ENCODE data around the gene EGR1.

DNA sequence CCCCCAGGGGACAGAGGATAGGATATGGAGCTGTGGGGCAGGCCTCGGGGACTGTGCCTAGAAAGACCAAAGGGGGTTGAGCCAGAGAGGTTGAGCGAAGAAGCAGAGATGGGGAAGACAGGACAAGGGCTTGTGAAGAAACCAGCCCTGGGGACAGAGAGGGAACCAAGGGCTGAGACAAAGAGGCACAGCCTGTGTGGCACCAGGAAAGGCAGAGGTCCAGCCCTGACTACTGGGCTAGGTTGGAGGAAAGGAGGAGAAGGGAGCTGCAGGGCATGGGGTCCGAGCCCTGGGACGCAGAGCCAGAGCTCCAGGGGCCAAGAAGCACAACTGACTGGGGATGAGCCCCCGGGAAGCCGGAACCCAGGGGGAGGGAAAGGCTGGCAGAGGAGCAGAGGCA lies 17.2 kb upstream of the EGR1 start:
- TF ChIP-seq, protein P1, sequence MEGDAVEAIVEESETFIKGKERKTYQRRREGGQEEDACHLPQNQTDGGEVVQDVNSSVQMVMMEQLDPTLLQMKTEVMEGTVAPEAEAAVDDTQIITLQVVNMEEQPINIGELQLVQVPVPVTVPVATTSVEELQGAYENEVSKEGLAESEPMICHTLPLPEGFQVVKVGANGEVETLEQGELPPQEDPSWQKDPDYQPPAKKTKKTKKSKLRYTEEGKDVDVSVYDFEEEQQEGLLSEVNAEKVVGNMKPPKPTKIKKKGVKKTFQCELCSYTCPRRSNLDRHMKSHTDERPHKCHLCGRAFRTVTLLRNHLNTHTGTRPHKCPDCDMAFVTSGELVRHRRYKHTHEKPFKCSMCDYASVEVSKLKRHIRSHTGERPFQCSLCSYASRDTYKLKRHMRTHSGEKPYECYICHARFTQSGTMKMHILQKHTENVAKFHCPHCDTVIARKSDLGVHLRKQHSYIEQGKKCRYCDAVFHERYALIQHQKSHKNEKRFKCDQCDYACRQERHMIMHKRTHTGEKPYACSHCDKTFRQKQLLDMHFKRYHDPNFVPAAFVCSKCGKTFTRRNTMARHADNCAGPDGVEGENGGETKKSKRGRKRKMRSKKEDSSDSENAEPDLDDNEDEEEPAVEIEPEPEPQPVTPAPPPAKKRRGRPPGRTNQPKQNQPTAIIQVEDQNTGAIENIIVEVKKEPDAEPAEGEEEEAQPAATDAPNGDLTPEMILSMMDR (IDR thresholded peaks at IDR 0.05; ENCODE audit: low read depth, low read length, missing input control): no peak
- TF ChIP-seq JUND (IDR thresholded peaks at IDR 0.05): no peak
